Astrocyte of the hippocampus (primary cell): ENCODE data around the gene BET1L.
A peak's percentile ranks its signal among the peaks of the same experiment; 100 is the strongest.

Experiments used
- DNase-seq: peaks from one replicate; pipeline ENCODE4 v3.0.0; 2011; ENCODE audit warnings: low read depth, low spot score

The BET1L gene

DNA sequence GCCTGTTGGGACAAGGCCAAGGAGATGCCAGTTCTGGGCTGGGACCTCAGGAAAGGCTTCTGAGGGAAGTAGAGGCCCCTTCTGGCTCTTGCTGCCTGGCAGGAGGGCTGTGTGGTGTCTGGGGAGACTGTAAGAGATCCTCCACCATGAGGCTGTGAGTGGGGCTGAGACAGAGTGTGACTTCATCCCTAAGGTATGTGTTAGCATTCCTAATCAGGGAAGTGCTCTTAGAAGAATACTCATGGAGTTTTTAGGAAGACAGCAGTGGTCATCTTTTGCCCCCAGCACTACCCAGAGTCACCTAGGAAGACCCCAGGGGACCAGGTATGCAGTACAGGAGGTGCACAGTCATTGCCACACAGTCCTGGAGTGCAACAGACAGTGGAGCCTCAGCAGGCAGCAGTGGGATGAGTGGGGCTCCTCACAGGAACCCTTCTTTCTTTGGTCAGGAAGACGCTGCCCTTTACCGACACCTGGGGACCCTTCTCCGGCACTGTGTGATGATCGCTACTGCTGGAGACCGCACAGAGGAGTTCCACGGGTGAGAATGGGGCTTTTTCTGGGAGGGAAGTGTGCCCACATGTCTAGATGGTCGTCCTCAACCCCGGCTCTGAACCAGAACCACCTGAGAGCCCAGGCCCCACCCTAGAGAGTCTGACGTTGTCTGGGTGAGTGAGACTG is 3.1 kb upstream of the BET1L start:
- peak; percentile 79 for DNase-seq

DNA sequence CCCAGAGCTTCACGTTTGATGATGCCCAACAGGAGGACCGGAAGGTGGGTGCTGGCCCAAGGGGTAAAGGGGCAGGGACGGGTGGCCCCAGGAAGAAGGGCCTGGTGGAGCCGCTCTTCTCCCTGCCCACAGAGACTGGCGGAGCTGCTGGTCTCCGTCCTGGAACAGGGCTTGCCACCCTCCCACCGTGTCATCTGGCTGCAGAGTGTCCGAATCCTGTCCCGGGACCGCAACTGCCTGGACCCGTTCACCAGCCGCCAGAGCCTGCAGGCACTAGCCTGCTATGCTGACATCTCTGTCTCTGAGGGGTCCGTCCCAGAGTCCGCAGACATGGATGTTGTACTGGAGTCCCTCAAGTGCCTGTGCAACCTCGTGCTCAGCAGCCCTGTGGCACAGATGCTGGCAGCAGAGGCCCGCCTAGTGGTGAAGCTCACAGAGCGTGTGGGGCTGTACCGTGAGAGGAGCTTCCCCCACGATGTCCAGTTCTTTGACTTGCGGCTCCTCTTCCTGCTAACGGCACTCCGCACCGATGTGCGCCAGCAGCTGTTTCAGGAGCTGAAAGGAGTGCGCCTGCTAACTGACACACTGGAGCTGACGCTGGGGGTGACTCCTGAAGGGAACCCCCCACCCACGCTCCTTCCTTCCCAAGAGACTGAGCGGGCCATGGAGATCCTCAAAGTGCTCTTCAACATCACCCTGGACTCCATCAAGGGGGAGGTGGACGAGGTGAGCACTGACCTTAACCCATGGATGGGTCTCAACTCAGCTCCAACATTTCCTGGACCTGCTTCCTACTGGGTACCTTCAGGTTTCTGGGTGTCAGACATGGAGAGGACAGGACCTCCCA is 2.3 kb upstream of the BET1L start:
- peak; percentile 33 for DNase-seq

DNA sequence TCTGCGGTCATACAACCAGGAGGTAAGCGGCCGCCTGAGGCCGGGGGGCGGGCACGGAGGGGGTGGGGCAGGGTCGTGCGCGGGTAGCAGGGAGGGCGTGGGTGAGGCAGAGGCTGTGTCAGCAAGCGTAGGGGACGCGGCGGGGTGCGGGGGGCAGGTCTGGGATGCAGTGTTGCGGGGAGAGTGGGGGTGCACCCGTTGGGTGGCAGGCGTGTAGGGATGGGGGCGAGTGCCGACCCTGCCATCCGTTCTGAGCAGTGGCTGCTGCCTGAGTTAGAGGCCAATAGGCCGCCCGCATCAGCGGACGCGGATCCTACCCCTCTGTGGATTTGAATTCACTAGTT is 1.7 kb upstream of the BET1L start:
- DNase-seq, result peak; percentile 29

DNA sequence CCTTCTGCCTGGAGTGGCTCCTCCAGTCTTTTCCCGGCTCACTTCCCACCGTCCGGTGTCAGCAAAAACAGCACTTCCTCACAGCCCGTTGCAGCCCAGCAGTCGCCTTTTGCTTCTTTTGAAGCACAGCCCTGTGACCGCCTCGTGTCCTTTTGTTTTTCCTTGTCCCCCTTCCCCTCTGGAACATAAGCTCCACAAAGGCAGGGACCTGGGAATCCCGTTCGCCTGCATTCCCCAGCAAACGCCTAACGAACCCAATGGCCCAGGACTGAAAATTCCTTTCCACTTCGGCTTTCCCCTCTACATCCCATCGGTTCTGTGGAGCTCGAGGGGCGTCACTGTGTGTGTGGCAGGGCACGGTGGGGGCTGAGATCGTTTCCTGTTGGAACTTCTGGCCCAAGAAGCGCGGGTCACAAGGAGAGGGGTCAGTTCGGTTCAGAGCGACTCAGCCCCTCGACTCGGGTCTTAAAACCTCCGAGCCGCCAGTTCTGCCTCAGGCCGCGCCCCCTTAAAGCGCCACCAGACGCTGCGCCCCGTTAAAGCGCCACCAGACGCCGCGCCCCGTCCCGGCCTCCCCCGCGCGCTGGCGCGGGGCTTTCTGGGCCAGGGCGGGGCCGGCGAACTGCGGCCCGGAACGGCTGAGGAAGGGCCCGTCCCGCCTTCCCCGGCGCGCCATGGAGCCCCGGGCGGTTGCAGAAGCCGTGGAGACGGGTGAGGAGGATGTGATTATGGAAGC is 1.1 kb upstream of the BET1L start:
- peak; percentile 90 for DNase-seq

DNA sequence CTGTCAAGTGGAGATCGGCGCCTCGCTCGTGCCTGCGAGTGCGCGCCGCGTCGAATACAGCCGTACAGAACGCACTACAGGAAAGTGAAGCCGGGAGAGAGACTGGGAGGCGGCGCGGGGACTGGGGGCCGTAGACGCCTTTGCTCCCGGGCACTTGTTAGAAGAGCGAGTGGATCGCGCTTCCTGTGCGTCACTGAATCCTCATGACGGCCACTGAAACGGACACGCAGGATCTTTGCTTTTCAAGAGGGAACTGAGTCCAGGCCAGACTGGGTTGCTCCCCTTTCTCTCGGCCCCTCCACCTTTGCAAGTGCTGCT is 623 bp upstream of the BET1L start:
- no peak for DNase-seq

DNA sequence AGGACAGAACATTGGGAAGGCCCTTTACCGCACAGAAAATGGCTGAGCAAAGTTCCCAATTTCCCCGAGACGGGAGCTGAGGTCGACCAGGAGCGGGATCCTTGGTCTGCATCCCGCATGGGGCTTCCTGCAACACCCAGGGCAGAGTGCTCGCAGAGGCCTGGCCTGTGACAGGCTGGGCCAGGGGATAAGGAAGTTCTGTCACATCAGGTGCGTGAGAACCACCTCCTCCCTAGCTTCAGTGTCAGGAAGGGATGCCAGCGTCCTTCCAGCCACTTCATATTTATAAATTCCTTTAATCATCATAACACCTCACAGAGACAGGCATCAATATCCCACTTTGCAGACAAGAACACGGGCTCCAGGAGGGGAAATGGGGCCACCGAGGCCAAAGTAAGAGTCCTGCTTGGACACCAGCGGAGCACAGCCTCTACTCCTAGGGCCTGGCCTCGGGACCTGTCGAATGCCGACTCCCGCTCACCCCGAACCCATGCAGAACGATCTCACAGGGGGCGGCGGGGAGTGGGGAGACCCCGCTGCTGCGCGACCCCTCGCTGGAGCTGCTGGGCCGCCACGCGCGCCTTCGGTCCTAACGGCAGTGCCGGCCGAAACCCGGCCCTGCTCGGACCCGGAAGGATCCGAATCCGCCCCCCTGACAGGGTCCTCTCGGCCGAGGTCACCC is 532 bp downstream of the BET1L start:
- DNase-seq, result no peak

DNA sequence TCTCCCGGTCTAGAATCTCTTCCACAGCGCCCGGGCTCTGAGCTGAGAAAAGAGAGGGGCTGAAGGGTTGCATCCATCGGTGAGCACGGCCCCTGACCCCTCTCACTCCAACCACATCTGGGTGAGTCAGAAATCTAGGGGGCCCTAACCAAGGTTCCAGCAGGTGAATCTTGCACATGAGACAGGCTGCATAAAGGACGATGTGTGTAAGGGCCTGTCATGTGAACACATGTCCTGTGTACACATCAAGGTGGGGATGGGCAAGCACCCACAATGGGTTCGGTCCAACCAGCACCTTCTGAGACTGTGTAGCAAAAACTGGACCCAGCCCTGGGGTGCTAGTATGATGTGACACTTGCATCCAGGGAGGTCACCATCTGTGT is 1.2 kb downstream of the BET1L start:
- no peak for DNase-seq

DNA sequence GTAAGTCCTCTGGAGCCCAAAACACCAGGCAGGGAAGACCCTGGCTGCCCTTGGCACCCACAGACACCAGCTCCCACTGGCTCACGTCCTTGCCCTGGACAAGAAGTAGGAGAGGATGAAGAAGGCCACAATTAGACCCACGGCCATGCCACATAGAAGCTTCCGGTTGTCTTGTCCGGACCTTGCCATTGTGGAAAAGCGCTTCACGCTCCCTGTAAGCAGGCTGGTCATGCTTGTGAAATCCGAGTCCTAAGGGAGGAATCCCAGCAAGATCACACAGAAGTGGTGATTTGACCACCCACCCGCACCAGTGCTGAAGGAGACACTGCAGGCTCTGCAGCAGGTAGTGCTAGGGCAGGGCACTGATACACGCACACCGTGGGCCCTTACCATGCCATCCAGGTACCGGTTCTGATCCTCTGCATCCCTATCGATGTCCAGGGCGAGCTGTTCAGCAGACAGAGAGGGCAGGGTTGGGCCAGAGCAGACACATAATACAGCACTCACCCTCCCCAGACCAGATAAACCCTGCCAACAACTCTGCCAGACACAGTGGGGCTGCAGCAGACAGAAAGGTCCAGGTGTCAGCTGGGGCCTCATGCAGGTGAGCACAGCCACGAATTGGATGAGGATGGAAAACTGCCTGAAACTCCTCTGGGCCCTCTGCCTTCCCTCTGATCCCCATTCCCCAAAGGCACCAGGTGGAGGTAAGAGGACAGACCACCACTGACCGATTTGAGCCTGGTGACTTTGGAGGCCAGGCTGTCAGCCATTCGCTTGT is 1.8 kb downstream of the BET1L start:
- no peak for DNase-seq

DNA sequence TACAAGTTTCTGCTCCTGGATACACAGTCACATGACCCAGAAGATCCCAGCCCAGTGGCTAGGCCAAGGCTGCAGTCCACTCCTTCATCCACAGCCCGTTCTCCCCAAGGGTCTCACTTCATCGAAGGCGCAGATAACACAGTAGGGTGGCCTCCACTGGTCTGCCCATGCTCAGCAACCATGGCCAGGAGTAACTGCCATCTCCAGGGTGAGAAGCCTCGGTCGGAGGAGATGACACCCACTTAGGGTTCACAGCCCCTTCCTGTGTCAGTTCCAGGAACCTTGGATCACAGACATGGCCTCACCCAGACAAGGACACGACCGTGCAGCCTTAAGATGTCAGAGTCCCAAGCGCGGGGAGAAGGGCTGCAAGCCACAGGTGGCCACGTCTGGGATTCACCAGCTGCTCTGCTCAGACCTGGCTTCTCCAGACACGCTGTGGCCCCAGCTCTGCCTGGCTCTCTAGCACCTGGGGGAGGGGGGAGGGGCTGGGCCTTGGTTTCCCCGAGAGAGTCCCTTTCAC is 2.6 kb downstream of the BET1L start:
- no peak for DNase-seq

DNA sequence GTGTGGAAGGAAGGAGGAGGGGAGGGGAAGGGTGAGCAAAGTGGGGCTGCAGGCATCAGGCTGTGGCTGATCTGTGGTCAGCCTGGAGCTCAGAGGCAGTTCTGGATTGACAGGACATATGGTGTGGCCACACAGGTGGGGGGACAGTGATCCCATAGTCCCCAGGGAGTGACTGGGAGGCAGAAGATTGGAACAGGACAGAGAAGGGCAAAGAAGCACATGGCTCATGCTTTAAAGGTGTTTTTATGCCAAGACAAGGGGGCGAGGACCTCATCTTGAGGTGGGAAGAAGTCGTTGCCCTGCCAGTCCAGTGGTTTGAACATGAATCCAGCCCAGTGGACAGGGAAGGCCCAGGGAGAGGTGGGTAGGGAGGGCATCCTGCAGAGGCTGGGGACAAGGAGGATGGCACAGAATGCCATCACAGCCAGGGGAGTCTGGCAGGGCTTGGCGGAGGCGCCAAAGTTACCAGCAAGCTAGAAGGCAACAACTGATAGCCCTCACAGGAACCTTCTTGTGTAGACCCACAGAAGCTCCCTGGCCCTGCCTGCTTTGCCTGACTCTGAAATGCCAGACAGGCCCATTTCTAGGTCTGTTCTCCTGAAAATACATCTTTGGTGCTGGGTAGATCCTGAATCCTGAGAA is 3.1 kb downstream of the BET1L start:
- no peak for DNase-seq

DNA sequence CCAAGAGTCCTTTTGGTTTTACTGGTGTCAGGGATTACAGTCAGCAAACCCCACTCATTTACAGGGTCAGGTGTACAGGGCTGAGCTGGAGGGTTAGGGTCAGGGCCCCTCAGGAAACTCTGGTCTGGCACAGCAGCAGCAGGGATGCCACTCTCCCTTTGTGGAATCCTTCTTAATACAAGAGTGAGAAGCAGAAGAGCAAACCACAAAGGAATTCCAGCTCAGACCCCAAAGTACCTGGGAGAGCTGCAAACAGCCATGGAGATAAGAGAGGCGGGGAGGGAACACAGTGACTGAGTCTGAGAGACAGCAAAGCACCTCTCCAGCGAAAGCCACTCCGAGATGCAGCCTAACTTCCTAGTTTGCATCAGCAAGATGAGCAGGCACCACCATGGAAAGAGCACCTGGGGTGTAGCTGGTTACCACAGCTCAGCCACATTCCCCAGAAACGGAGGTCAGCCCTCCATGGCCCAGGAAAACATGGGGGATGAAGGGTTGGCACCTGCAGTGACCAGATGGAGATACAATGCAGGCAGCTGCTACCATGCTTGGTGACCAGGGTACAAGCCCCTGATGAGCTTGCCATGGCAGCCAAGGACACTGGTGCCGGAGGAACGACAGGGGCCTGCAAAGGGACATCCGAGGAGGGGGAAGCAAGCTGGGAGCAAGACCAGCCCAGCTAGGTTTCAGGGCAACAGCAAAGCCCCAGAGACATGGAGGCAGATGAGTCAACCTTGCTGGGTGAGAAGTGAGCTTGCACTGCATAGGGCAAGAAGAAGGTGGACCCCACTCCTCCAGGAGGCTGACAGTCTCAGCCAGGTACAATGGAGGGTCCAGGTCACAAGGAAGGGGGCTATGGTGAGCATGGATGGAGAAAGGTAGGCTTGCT is 3.9 kb downstream of the BET1L start:
- DNase-seq, result no peak

DNA sequence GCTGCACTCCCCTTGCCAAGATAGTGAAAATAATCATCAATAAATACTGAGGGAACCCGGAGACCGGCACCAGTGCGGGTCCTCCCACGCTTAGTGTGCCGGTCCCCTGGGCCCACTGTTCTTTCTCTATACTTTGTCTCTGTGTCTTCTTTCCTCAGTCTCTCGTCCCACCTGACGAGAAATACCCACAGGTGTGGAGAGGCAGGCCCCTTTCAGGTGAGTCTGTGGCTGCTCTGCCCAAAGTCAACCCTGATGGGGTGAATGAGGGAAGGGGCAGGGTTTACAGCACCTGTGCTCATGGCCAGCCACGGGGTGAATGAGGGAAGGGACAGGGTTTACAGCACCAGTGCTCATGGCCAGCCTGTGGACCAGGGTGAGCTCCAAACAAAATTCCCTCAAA is 4.7 kb downstream of the BET1L start:
- no peak for DNase-seq

DNA sequence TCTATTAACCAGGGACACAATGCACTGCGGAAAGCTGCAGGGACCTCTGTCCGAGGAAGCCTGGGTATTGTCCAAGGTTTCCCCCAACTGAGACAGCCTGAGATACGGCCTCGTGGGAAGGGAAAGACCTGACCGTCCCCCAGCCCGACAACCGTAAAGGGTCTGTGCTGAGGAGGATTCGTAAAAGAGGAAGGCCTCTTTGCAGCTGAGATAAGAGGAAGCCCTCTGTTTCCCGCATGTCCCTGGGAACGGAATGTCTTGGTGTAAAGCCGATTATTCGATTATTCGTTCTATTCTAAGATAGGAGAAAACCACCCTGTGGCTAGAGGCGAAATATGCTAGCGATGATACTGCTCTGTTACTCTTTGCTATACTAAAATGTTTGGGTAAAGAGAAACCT is 5.2 kb downstream of the BET1L start:
- DNase-seq, result no peak

DNA sequence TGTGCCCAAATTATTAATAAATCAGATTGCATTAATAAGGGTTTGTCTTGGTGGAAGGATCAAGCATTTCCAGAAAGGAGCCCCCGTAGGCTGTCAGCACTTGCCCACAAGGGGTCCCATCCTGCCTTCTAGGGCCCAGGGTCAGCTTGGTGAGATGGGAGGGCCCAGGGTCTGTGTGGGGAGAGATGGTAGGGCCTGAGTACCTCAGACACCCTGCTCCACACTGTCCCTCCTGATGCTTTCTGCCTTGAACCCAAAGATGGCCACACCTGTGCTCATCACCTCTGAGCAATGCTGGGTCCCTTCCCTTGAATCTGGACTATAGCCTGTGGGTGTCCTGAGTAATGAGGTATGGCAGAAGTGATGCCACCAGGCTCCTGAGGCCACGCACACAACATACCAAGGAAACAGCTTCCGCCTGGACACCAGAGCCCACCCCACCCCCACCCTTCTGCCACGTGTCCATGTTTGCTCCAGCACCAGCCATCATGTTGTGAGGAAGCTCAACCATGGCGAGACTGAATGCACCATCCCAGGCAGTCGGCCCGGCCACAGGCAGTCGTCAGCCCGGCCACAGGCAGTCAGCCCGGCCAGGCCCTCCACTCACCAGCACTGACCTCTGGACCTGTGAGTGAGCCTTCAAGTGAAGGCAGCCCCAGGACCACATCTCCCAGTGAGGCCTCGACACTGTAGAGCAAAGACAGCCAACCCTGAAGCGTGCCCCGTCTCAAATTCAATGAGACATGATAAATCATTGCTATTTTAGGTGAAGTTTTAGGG is 6.8 kb downstream of the BET1L start:
- no peak for DNase-seq

DNA sequence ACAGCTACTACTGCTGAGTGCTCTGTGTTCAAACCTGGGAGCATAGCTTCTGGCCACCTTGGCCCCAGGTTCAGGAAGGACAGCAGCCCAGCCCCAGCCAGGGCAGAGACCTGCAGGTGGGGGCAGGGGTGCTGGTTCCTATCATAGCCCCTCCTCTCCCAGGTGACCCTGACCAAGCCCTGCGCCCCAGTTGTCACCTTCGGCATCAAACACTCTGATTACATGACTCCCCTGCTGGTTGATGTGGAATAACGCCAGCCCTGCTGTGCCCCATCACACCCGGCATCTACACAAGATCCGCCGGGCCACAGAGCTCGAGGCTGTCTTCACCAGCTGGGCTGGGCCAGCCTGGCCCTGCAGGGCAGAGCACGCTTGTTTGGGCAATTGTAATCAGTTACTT is 7.4 kb downstream of the BET1L start:
- no peak for DNase-seq

DNA sequence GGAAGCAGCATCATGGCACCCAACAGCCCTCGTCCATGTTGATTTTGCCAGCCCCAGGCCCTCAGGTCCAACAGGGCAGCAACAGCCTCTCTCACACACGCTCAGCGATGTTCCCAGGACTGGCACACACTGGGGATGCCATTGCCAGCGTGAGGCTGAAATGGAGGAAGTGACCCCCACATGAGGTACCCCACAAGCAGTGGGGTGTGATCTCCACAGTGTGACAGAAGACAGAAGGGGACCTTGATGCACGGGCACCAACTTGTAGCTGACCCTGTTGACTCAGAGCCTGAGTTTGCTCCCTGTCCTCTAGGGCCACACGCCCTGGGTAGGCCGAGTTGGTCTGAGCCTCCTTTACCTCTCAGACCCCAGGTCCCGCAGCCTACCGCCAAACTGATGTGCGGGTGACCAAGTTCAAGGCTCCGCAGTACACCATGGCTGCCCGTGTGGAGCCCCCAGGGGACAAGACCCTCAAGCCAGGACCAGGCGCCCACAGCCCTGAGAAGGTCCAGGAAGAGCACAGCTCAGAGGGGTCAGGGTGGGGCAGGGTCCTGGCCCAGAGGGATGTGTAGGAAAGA is 8.1 kb downstream of the BET1L start:
- no peak for DNase-seq

DNA sequence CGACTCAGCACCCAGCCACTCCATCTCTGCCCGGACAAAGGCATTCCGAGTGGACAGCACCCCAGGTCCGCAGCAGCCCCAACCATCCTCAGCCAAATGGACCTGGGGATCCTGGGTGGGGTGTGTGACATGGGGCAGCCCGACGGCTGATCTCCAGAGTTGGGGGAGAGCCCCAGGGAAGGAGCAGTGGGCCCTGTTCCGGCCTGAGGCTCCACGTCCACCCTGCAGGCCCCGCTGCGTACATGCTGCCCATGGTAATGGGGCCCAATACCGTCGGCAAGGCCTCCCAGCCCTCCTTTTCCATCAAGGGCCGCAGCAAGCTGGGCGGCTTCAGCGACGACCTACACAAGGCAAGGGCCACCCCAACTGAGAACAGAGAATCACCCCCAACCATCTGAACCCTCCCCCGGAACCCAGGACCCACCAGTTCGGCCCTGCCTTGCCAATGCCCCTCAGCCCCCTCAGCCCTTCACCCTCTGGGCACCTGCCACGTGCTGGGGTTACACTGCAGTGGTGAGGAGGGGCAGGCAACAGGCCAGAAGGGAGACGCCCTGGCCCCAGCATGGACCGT is 8.9 kb downstream of the BET1L start:
- DNase-seq, result no peak

DNA sequence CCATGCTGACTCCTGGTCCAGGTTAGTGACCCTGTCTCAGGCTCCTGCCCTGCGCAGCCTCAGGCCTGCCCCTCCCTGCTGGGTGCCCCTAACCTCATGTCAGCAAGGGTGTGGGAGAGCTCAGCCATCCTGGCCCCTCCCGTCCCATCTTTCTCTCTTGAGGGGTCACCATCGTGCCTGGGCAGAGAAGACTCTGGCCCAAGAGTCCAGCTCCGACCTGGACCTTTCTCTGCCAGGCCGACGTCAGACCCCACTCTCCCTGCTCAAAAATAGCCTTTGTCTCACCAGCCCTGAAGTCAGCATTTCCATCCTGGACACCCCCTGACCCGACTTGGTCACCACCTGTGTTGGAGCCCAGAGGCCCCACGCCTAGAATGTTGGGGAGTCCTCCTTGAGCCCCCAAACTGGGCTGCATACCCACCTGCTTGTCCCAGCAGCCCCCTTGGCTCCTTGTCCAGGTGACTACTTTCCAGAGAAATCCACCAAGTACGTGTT is 9.4 kb downstream of the BET1L start:
- no peak for DNase-seq
